ENCODE results near the gene CCDC192.

DNA sequence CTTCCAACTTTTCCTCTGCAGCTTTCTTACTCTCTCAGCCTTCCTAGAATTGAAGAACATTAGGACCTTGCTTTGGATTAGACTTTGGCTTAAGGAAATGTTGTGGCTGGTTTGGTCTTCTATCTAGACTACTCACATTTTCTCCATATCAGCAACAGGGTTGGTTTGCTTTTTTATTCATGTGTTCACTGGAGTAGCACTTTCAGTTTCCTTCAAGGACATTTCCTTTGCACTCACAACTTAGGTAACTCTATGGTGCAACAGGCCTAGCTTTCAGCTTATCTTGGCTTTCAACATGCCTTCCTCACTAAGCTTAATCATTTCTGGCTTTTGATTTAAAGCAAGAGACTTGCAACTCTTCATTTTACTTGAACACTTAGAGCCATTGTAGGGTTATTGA, 153.1 kb downstream of the CCDC192 start:
- TF ChIP-seq, protein P1, sequence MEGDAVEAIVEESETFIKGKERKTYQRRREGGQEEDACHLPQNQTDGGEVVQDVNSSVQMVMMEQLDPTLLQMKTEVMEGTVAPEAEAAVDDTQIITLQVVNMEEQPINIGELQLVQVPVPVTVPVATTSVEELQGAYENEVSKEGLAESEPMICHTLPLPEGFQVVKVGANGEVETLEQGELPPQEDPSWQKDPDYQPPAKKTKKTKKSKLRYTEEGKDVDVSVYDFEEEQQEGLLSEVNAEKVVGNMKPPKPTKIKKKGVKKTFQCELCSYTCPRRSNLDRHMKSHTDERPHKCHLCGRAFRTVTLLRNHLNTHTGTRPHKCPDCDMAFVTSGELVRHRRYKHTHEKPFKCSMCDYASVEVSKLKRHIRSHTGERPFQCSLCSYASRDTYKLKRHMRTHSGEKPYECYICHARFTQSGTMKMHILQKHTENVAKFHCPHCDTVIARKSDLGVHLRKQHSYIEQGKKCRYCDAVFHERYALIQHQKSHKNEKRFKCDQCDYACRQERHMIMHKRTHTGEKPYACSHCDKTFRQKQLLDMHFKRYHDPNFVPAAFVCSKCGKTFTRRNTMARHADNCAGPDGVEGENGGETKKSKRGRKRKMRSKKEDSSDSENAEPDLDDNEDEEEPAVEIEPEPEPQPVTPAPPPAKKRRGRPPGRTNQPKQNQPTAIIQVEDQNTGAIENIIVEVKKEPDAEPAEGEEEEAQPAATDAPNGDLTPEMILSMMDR (IDR thresholded peaks at IDR 0.05), result no peak
- TF ChIP-seq POLR2A (IDR thresholded peaks at IDR 0.05), result no peak
